OCI-LY7 (cell line): ENCODE measurements around the gene CALN1.

ENCODE experiments used
- EZH2phosphoT487 ChIP-seq: fragments of 200-600 bp; sonication (generic); IDR thresholded peaks from 2 replicates; pipeline ENCODE4 v1.6.1; 2018; ENCODE audit warnings: low read depth, borderline replicate concordance, mild to moderate bottlenecking, mixed run types, antibody characterized with exemption, low read length, moderate library complexity, mixed read lengths
- TF ChIP-seq, protein P1 (sequence below): fragments of 200-600 bp; sonication (generic); conservative IDR thresholded peaks from 2 replicates; pipeline ENCODE4 v1.5.1; 2014; ENCODE audit warnings: mild to moderate bottlenecking, antibody characterized with exemption, low read length, moderate library complexity, mixed read lengths

GRCh38 chr7:71900556-71900955, 511.6 kb downstream of the CALN1 start:
- TF ChIP-seq, protein P1, sequence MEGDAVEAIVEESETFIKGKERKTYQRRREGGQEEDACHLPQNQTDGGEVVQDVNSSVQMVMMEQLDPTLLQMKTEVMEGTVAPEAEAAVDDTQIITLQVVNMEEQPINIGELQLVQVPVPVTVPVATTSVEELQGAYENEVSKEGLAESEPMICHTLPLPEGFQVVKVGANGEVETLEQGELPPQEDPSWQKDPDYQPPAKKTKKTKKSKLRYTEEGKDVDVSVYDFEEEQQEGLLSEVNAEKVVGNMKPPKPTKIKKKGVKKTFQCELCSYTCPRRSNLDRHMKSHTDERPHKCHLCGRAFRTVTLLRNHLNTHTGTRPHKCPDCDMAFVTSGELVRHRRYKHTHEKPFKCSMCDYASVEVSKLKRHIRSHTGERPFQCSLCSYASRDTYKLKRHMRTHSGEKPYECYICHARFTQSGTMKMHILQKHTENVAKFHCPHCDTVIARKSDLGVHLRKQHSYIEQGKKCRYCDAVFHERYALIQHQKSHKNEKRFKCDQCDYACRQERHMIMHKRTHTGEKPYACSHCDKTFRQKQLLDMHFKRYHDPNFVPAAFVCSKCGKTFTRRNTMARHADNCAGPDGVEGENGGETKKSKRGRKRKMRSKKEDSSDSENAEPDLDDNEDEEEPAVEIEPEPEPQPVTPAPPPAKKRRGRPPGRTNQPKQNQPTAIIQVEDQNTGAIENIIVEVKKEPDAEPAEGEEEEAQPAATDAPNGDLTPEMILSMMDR: no peak
- no peak for TF ChIP-seq EZH2phosphoT487
